Astrocyte (in vitro differentiated cells and primary cell): ENCODE data around the gene PCDHGA4. TPM values are rescaled to one million over a fixed set of nuclear protein-coding genes. Genes with fewer than 3 reads are reported as not detected.
A peak's percentile ranks its signal among the peaks of the same experiment; 100 is the strongest.

Experiments used
- DNase-seq: peaks from one replicate; pipeline ENCODE4 v3.0.0-alpha.2; 2010; ENCODE audit warnings: low read depth
- FAIRE-seq: peaks from 2 replicates; lab custom pipeline; 2011; peaks lifted over from hg19 to GRCh38; lab: Jason Lieb, UNC
- H2AFZ ChIP-seq: 2 replicates; pipeline ENCODE4 v1.6.0; 2012; ENCODE audit warnings: low read depth, low read length, inconsistent platforms
- H3K27ac ChIP-seq: 2 replicates; pipeline ENCODE4 v1.5.1; 2011; ENCODE audit warnings: low read depth, low read length, inconsistent platforms
- H3K27me3 ChIP-seq: 2 replicates; pipeline ENCODE4 v1.6.0; 2011; ENCODE audit warnings: low read length, inconsistent platforms; ENCODE audit not compliant: insufficient read depth
- H3K36me3 ChIP-seq: 2 replicates; pipeline ENCODE4 v1.5.1; 2011; ENCODE audit warnings: low read length, inconsistent platforms; ENCODE audit not compliant: insufficient read depth
- H3K4me1 ChIP-seq: 2 replicates; pipeline ENCODE4 v1.5.1; 2011; ENCODE audit warnings: low read length, inconsistent platforms; ENCODE audit not compliant: insufficient read depth
- H3K4me2 ChIP-seq: 2 replicates; pipeline ENCODE4 v1.6.0; 2012; ENCODE audit warnings: low read length, inconsistent platforms
- H3K4me3 ChIP-seq: 2 replicates; pipeline ENCODE4 v1.5.1; 2011; ENCODE audit warnings: low read depth, mild to moderate bottlenecking, low read length, inconsistent platforms; ENCODE audit not compliant: insufficient read depth
- H3K79me2 ChIP-seq: 2 replicates; pipeline ENCODE4 v1.6.0; 2012; ENCODE audit warnings: mild to moderate bottlenecking, low read length, inconsistent platforms; ENCODE audit not compliant: insufficient read depth
- H3K9ac ChIP-seq: 2 replicates; pipeline ENCODE4 v1.6.0; 2012; ENCODE audit warnings: mild to moderate bottlenecking, low read length, inconsistent platforms
- H3K9me3 ChIP-seq: 2 replicates; pipeline ENCODE4 v1.5.1; 2012; ENCODE audit warnings: low read depth, mild to moderate bottlenecking, low read length, inconsistent platforms; ENCODE audit not compliant: insufficient read depth
- H4K20me1 ChIP-seq: 2 replicates; pipeline ENCODE4 v1.6.0; 2012; ENCODE audit warnings: low read length, inconsistent platforms; ENCODE audit not compliant: insufficient read depth
- H3K27ac Mint-ChIP-seq: one replicate; pipeline ENCODE4 v1.8.0; 2021; ENCODE audit warnings: mild to moderate bottlenecking, mixed read lengths; ENCODE audit not compliant: unreplicated experiment
- H3K27me3 Mint-ChIP-seq: one replicate; pipeline ENCODE4 v1.8.0; 2021; ENCODE audit warnings: low read depth, mixed read lengths; ENCODE audit not compliant: unreplicated experiment
- H3K36me3 Mint-ChIP-seq: one replicate; pipeline ENCODE4 v1.8.0; 2021; ENCODE audit warnings: low read depth, mixed read lengths; ENCODE audit not compliant: unreplicated experiment
- H3K4me1 Mint-ChIP-seq: one replicate; pipeline ENCODE4 v1.8.0; 2021; ENCODE audit warnings: low read depth, mixed read lengths; ENCODE audit not compliant: unreplicated experiment
- H3K4me3 Mint-ChIP-seq: one replicate; pipeline ENCODE4 v1.8.0; 2021; ENCODE audit warnings: mild to moderate bottlenecking, moderate library complexity, mixed read lengths; ENCODE audit not compliant: unreplicated experiment
- H3K9me3 Mint-ChIP-seq: one replicate; pipeline ENCODE4 v1.8.0; 2021; ENCODE audit warnings: mild to moderate bottlenecking, mixed read lengths; ENCODE audit not compliant: unreplicated experiment
- EZH2 ChIP-seq: IDR thresholded peaks from 2 replicates; pipeline ENCODE4 v1.6.1; 2012; ENCODE audit warnings: mild to moderate bottlenecking, low read length, inconsistent platforms; ENCODE audit not compliant: insufficient read depth
- total RNA-seq: library from RNA; stranded (reverse); gene quantifications from 2 replicates; pipeline ENCODE4 v1.2.1, GENCODE V29; 2021
- TF ChIP-seq, protein P1 (sequence below): IDR thresholded peaks from 2 replicates; pipeline ENCODE4 v1.5.1; 2011; ENCODE audit warnings: low read depth, mild to moderate bottlenecking, inconsistent platforms, low read length, moderate library complexity; ENCODE audit not compliant: insufficient read depth

PCDHGA4 gene
- total RNA-seq, 1 donor from 2014 or later = 0.48 TPM

DNA sequence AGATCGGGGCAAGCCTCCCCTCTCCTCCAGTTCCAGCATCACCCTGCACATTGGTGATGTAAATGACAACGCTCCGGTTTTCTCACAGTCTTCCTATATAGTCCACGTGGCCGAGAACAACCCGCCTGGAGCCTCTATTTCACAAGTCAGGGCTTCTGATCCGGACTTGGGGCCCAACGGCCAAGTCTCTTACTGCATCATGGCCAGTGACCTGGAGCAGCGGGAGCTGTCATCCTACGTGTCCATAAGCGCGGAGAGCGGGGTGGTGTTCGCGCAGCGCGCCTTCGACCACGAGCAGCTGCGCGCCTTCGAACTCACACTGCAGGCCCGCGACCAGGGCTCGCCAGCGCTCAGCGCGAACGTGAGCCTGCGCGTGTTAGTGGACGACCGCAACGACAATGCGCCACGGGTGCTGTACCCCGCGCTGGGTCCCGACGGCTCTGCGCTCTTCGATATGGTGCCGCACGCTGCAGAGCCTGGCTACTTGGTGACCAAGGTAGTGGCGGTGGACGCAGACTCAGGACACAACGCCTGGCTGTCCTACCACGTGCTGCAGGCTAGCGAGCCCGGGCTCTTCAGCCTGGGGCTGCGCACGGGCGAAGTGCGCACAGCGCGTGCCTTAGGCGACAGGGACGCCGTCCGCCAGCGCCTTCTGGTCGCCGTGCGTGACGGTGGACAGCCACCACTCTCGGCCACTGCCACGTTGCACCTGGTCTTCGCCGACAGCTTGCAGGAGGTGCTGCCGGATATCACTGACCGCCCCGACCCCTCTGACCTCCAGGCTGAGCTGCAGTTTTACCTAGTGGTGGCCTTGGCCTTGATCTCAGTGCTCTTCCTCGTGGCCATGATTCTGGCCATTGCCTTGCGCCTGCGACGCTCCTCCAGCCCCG, 34.6 kb downstream of the PCDHGA4 start:
- H3K36me3 Mint-ChIP-seq = peaks cover 24% of the 10 kb centered on the region
- no peak overlapping the region for H3K4me2 ChIP-seq
- no peaks in the 10 kb centered on the region for H3K27me3 ChIP-seq
- H2AFZ ChIP-seq = no peak overlapping the region
- H3K27ac ChIP-seq = no peak overlapping the region
- H3K9me3 ChIP-seq = peaks cover 48% of the 10 kb centered on the region
- no peaks in the 10 kb centered on the region for H4K20me1 ChIP-seq
- no peaks in the 10 kb centered on the region for H3K79me2 ChIP-seq
- no peak overlapping the region for H3K9ac ChIP-seq
- no peak for FAIRE-seq
- H3K27ac Mint-ChIP-seq = no peak overlapping the region
- H3K4me3 ChIP-seq = no peak overlapping the region
- no peak for DNase-seq
- peaks cover 1% of the 10 kb centered on the region for H3K4me1 Mint-ChIP-seq
- TF ChIP-seq, protein P1, sequence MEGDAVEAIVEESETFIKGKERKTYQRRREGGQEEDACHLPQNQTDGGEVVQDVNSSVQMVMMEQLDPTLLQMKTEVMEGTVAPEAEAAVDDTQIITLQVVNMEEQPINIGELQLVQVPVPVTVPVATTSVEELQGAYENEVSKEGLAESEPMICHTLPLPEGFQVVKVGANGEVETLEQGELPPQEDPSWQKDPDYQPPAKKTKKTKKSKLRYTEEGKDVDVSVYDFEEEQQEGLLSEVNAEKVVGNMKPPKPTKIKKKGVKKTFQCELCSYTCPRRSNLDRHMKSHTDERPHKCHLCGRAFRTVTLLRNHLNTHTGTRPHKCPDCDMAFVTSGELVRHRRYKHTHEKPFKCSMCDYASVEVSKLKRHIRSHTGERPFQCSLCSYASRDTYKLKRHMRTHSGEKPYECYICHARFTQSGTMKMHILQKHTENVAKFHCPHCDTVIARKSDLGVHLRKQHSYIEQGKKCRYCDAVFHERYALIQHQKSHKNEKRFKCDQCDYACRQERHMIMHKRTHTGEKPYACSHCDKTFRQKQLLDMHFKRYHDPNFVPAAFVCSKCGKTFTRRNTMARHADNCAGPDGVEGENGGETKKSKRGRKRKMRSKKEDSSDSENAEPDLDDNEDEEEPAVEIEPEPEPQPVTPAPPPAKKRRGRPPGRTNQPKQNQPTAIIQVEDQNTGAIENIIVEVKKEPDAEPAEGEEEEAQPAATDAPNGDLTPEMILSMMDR = no peak
- no peak for TF ChIP-seq EZH2
- peaks cover 43% of the 10 kb centered on the region for H3K9me3 Mint-ChIP-seq
- no peaks in the 10 kb centered on the region for H3K36me3 ChIP-seq
- H3K4me3 Mint-ChIP-seq = no peak overlapping the region
- H3K4me1 ChIP-seq = no peaks in the 10 kb centered on the region
- no peaks in the 10 kb centered on the region for H3K27me3 Mint-ChIP-seq

DNA sequence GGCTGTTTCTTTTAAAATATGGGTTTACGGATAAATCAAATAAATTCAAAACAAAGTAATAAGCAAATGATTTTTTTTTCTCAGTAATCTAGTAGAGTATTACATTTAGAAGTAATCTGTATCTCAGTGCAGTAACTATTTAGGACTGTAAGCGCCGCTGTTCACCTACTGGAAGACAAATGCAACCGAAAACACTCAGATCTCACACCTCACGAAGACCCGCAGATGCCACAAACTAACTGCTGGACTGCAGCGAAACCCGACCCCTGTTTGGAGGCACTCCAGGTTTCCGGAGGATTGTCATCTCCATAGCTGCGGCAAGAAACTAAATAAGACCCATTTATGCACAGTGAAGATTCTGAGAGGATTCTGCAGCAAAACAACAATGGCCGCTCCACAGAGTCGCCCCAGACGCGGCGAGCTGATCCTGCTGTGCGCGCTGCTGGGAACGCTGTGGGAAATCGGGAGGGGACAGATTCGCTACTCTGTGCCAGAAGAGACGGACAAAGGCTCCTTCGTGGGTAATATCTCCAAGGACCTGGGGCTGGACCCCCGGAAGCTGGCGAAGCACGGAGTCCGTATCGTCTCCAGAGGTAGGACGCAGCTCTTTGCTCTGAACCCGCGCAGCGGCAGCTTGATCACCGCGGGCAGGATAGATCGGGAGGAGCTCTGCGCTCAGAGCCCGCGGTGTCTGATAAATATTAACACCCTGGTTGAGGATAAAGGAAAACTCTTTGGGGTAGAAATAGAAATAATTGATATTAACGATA, 37.8 kb downstream of the PCDHGA4 start, which contains the start of gene PCDHGA8:
PCDHGA8 (plus strand) TSS at position 205 of the 770 bp plus-strand sequence; CDS start at position 386, 181 bp downstream.
- Histone ChIP-seq H2AFZ (peak within 1 kb of the TSS; percentile 20), H3K4me3 (no peak within 1 kb of the TSS), H3K4me2 (no peak within 1 kb of the TSS), H3K4me1 (no peaks in the 10 kb centered on the region), H3K9ac (no peak within 1 kb of the TSS), H3K79me2 (no peaks in the 10 kb centered on the region), H3K36me3 (no peaks in the 10 kb centered on the region), H3K9me3 (peaks cover 47% of the 10 kb centered on the region), H3K27me3 (no peaks in the 10 kb centered on the region), H4K20me1 (no peaks in the 10 kb centered on the region), H3K27ac (no peak within 1 kb of the TSS)
- peaks cover 1% of the 10 kb centered on the region for H3K4me1 Mint-ChIP-seq
- FAIRE-seq (no peak), DNase-seq (no peak)
- H3K36me3 Mint-ChIP-seq = peaks cover 28% of the 10 kb centered on the region
- no peak within 1 kb of the TSS for H3K4me3 Mint-ChIP-seq
- no peak within 1 kb of the TSS for H3K27ac Mint-ChIP-seq
- H3K9me3 Mint-ChIP-seq = peaks cover 44% of the 10 kb centered on the region
- H3K27me3 Mint-ChIP-seq = no peaks in the 10 kb centered on the region
- TF ChIP-seq EZH2 = no peak
- TF ChIP-seq, protein P1 = no peak
